DMS 273 treated with DMSO at 0.1 percent for 48 hours (cell line): Measurements from ENCODE around the gene MEIOC.
"Not testable (repeated sequence)": the region's sequence is repeated elsewhere in the genome, so short reads cannot be mapped to it uniquely, and the experiment has no call there.

ENCODE experiments used
- DNase-seq: peaks from one replicate; lab custom pipeline; 2025; lab: John Stamatoyannopoulos, UW

MEIOC gene

DNA sequence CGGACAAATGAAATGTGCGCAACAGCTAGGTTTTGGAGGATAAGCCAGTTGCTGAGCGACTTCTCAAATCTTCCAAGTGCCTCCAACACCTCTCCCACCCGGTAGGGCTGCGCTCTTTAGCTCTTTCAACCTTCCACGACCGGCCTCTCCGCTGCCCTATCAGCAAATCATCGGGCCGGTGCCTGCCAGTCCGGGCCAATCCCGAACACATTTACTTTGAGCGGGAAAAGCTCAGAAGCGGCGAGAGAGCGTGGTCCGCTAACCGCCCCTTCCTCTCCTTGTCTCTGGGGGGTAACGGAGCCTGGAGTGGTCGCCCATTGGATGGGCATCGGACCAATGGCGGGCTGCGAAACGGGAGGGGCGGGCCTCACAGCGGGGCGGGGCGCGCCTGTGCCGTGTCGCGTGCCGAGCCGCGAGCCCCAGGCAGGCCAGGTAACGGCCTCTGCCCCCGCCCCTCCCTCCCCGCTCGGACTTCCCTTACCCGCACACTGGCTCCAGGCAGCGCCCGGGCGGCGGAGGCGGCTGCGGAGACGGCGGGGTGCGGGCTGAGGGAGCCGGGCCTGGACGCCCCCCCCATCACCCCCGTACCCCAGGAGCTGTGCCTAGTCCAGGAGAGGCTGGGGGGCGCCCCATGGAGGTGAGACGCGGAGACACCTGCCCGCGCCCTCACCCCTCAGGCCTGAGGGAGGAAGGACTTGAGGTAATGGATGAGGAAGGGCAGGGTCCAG is at the start of gene MEIOC:
Gene MEIOC (plus strand): TSS at position 486 of the 728 bp plus-strand sequence. CDS start 146 bp downstream, at position 632.
- DNase-seq = no peak

DNA sequence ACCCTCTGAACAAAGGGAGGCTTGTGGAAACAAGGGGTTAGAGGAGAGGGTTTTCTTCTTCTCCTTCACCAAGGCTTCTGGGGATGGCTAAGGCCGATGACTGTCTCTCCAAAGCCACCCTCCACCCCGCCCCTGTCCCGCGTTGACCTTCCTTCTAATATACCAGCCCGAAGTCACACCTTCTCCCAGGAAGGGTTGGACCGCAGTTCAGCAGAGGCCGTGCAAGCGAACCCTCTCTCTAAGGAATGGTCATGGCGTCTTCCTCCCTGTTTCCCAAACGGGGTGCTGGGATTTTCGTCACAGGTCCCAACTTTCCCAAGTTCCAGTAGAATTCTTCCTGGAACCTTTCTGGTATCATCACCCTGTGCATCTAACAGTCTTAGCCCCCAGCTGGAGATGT is 49.6 kb upstream of the MEIOC start:
- DNase-seq = no peak

DNA sequence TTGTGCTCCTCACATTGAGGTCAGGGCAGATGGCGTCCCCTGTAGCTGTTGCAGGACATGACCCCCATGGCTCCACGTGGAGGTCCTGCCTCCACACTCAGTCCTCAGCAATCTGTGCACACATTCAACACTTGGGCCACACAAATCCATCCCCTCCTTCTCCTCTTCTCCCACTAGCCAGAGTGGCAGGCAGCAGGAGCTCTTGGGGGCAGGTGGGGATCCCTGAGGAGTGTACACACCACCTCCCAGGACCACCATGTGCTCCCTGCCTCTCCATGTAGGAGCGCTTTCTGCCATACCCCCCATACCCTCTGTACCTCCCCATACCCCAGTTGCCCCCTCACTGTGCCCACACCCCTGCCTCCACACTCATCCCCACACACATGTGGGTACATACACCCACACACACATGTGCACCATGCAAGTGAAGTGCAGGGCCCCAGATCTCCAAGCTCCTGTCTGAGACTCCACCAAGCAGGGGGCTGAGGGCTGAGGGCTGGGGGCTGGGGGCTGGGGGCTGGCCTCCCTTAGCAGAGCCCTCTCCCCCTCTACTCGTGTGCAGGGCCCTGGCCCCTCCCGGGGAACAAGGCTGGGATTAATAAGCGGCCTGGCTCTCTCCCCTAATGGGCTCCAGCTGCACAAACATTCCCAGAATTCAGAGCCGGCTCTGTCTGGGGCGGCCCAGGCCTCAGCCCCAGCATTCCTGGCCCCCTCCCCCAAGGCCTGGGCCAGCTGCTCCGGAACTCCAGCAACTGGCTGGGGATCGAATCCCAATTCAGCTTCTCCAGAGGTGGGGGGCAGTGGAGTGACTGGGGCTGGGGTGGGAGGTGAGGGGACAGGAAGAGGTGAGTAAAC is 48.2 kb upstream of the MEIOC start:
- DNase-seq = peak; percentile 8

DNA sequence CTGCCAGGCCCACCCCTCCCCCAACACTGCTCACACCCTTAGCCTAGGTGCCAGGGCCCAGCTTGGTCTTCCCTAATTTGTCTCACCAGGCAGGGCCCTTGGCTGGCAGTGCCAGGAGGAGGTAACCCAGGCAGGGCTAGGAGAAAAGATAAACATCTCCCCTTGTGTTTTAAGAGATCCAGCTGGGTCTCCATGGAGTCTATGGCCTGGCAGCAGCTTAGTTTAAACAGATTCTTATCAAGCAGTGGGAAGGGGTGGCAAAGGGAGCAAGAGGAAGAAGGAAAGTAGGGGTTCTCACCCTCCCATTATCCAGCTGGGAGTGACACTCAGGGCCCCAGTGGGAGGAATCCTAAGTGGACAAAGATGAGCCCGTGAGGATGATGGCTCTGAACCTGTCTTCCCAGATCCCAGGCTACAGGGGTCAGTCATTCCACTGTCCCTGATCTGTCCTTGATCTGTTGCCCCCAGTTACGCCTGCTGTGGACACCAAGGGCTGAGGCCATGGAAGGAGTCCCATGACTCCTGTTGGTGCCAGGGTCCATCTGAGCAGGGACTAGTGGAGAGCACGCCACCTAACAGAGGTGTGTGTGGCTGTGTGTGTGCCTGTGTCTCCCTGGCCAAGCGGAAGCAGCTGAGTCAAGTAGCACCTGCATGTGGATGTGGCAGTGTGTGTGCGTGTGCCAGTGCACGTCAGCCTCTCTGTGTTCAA is 47.4 kb upstream of the MEIOC start:
- peak; percentile 19 for DNase-seq

DNA sequence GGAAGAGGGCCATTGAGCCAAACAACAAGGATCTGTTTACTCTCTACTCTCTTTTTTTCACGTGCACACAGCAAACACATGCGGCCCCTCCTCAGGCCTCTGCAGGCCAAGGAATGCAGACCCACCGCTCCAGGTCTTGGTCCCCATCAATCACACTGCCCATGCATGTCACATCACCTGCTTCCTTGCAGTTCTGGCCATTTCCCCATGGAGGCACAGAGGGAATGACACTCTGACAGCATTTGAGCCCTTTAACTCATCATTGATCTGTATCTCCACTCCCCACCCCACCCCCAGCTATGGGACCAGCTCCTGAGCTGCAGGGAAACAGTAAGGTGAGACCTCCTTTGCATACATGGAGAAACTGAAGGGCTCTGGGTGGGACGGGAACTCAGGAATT is 45.9 kb upstream of the MEIOC start:
- DNase-seq = no peak

DNA sequence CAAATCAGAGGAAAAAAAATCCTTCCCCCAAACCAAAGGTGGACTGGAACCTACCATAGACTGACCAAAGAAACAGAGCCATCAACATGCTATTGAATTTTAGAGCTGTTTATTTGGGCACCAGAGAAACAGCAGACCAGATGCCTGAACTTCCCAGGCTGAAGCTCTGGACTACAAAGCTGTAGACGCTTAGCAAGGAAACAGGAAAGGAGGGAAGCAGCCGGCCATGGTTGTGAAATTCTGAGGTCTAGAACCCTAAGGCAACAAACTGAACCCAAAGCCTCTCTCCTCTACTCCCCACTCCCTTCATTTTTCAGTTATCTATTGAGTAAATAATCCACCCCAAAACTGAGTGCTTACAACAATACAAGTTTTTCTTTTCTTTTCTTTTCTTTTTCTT is 45.4 kb upstream of the MEIOC start:
- DNase-seq = no peak

DNA sequence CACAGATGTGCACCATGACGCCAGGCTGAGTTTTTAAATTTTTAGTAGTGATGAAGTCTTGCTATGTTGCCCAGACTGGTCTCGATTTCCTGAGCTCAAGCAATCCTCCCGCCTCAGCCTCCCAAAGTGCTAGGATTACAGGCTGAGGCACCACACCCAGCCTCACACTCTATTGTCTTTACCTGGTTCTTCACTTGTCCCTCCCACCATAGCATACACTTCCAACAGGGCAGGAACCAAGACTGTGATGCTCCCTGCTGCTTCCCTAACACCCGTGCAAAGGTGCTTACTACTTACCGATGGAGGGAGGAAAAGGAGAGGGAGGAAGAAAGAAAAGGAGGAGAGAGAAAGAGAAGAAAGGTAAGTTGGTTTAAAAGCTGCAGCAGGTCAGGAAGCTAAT is 41.4 kb upstream of the MEIOC start:
- DNase-seq = no peak

DNA sequence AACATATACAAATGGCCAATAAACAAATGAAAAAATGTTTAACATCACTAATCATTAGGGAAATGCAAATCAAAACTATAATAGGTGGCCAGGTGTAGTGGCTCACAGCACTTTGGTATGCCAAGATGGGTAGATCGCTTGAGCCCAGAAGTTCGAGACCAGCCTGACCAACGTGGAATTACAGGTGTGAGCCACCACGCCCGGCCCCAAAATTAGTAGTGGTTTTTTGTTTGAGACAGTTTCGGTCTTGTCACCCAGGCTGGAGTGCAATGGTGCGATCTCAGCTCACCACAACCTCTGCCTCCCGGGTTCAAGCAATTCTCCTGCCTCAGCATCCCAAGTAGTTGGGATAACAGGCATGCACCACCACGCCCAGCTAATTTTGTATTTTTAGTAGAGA is 37.6 kb upstream of the MEIOC start:
- not testable (repeated sequence) for DNase-seq

DNA sequence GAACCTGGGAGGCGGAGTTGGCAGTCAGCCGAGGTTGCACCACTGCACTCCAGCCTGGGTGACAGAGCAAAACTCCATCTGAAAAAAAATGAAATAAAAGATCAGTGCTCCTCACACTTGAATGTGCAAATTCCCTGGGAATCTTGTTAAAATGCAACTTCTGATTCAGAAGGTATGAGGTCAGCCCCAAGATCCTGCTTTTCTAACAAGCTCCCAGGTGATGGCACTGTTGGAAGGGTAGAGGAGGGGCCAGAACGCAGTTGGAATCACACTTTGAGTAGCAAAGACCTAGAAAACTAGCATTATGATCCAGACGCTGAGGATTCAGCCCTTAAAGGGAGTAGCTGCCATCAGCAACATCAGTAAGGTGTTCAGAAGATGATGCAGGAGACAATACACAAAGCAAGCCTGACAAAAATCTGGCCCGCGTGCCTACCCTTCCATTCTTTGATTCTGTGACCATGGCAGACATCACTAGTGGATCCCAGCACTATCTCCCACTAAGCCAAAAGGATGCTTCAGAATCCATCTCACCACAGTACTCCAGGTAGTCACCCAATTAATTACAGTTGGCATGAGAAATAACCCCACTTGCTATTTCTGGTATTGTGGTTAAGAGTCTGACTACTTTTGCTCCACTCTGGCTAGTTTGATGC is 33.1 kb upstream of the MEIOC start:
- DNase-seq = no peak

DNA sequence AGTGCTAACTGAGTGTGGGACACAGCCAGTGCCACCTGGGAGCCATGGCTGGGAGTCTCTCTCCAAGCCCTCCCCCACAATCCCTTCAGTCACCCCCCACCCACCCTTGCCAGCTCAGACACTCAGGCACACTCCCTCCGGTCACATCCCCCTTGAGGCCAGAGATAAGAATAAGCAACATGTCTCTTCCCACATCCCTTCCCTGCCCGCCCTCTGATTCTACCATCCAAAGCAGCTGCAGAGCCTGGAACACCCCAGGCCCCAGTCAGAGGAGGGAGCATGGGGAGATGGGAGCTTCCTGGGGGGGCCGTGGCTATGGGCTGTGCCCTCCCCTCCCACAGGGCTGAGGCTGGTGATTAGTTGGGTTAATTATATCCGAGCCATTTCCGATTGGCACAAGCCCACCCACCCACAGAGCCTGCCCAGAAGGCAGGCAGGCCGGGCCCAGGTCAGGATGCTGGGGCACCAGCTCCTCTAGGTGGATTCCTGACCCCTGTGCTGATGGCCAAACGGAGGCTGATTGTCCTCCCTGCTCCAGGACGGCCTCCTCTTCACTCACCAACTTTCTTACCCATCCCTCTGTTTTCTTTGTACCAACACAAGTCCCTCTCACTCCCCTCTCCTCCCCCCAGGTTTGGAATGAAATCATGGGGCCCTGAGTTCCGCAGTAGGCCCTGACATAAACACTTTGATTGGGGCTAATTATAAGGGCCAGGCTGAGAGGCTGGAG is 28.6 kb upstream of the MEIOC start:
- DNase-seq = no peak

DNA sequence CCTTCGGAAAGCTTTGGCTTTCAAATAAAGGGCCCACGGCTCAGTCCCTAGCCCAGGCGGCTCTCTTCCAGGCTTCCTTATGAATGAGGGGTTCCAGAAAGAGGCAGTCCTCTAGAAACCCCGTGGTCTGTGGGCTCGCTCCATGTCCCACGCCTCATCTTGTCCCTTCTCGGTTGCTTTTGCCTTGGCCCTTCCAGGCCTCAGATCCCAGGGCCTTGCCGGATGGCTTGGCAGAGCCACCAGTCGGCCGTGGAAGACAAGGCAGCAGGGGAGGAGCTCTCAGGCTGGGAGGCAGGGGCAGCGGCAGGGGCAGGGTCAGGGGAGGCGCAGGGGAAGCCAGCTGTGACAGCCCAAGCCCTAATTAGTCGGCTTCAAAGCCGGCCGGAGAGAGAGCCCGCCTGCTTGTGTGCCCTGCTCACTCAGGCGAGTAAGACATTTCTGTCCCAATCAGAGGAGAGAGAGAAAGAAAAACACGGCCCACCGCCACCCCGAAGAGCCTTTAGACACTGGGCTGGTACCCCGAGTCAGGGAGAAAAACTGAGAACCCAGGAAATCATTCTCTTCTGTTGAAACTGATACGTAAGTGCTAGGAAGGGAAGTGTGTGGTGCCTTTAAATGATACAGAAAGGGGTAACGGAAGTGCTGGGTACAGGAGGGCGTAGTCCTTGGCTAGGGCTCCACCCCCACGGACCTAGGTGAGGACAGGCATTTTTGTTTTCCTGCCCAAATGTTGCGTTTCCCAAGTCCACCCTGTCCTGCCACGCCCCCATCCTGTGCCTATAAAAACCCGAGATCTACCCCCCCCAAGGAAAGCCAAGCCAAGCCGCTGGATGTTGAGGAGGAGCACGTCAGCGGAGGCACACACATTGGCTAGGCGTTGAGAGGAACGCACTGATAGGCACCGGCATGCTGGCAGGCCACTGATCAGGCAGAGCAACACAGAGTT is 27.8 kb upstream of the MEIOC start:
- no peak for DNase-seq

DNA sequence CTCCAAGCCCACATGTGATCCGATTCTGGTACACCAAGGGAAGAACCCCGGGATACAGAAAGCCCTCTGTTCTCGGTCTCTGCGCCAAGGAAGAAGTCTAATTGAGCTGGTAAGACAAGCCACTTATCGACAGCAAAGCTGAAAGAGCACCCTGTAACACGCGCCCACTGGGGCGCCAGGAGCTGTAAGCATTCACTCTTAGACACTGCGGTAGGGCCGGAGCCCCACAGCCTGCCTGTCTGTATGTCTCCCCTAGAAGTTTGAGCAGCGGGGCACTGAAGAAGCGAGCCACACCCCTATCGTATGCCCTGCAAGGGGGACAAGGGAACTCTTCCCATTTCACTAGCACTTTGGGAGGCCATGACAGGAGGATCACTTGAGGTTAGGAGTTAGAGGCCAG is 27.0 kb upstream of the MEIOC start:
- no peak for DNase-seq

DNA sequence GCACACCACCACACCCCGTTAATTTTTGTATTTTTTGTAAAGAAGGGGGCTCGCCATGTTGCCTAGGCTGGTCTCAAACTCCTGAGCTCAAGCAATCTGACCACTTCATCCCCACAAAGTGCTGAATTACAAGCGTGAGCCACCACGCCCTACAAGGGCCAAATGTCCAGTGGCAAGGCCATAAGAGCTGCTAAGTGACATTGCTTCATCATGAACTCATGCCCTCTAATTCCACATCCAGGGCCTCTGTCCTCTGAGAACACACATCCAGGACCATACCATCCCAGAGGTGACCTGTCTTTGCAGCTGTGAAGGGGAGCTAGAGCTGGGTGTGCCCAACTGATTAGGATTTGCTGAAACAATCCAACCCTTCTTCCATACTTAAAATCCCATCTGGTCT is 25.6 kb upstream of the MEIOC start:
- DNase-seq = no peak

DNA sequence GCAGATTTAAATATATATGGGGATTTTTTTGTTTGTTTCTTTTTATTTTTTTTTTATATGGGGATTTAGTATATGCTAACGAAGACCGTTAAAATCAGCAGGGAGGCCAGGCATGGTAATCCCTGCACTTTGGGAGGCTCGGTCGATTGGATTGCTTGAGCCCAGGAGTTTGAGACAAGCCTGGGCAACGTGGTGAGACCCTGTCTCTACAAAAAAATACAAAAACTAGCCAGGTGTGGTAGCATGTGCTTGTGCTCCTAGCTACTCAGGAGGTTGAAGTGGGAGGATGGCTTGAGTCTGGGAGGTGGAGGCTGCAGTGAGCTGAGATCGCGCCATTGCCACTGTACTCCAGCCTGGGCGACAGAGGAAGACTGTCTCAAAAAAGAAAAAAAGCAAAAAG is 22.3 kb upstream of the MEIOC start:
- no peak for DNase-seq

DNA sequence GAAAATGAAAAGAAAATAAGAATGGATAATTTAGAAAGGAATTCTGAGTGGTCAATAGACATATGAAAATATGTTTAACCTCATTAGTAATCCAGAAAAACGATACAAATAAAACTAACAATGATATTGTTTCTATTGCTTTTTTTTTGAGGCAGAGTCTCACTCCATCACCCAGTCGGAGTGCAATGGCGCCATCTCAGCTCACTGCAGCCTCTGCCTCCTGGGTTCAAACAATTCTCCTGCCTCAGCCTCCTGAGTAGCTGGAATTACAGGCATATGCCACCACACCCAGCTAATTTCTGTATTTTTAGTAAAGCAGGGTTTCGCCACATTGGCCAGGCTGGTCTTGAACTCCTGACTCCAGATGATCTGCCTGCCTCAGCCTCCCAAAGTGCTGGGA is 21.9 kb upstream of the MEIOC start:
- not testable (repeated sequence) for DNase-seq

DNA sequence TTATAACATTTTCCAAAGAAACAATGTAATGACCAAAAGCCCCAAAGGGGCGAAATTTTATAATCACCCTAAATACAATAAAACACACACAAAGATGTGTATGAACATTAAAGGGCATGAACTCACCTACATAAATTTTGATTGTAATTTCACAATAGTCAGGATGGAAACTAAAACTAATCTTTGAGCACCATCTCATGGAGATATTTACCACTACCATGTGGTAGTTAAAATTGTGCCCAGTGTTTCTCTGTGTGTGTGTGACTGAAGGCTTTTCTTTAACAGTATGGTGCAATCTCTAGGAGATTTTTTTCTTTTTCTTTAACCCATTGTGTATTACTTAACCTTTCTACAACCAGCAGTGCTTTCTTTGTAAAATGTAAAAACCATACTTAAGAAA is 19.7 kb upstream of the MEIOC start:
- DNase-seq = no peak

DNA sequence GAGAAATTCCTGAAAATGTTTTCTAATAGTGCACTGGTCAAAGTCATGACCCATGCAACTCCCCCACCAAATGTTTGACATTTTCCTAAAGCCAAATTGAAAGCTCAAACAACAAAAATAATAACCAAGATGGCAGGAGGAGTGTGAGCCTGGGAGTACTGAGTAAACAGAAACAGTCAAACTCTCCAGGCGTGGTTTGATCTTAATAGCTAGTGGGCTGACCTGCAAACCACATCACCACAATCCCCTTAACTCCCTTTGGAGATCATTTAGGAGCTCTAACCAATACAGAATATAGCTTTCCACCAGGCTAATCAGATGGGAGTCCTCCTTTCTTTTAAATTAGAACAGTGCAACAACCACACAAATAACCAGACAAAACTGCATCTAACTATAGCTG is 19.2 kb upstream of the MEIOC start:
- no peak for DNase-seq

DNA sequence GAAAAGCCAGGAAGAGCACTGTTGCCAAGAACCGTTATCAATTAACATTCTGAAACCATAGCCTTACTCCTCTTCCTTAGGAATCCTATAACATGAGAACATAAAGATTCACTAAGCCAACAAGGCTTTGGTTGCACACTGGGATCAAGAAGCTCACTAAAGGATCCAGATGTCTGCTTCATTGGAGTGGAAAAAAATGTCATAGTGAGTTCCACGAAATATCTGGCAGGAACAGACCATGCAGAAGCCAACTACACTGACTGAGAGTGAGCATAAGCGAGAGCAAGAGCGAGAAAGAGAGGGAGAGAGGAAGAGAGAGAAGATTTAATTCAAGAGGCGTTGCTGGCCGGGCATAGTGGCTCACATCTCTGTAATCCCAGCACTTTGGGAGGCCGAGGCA is 13.4 kb upstream of the MEIOC start:
- no peak for DNase-seq

DNA sequence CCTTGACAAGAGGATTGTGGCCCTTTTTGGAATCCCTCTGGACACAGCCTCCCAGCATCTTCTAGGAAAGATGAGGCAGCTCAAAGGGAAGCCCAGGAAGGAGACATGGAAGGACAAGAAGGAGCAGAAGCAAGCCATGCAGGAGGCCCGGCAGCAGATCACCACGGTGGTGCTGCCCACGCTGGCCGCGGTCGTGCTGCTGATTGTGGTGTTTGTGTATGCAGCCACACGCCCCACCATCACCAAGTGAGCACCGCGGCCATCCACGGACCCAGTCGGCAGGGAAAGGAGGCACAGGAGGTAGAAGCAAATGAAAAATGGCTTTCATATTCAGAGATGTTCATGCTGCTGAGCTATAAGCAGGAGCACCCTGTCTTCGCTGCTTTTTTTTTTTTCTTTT is 10.9 kb upstream of the MEIOC start:
- no peak for DNase-seq

DNA sequence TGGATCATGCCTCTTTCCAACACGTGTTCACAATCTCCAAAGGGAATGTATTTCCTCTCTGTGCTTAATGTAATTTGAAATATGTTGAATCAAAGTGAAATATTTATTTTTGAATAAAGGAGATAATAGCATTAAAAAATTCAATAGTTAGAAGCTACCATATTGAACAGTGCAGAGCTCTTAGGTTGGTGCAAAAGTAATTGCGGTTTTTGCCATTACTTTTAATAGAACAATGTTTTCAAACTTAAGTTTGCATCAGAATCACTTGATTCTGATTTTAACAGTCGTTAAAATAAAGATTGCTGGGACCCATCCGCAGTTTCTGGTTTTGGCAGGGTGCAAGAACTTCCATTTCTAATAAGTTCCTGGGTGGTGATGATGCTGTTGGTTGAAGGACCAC is 10.0 kb upstream of the MEIOC start:
- no peak for DNase-seq

DNA sequence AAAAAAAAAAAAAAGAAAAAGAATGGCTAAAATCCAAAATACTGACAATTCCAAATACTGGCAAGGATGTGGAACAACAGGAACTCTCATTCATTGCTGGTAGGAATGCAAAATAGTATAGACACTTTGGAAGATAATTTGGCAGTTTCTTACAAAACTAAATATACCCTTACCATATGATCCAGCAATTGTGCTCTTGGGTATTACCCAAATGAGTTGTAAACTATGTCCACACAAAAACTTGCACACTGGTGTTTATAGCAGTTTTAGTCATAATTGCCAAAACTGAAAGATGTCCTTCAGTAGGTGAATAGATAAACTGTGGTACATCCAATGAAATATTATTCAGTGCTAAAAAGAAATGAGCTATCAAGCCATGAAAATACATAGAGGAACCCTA is 8.5 kb upstream of the MEIOC start:
- DNase-seq = no peak
